C4-2B (cell line): ENCODE results near the gene CPXM1.

Experiments
- CTCF ChIP-seq: fragments of 450-650 bp; conservative IDR thresholded peaks from 2 replicates; pipeline ENCODE4 v1.5.1; 2017; ENCODE audit warnings: mild to moderate bottlenecking
- ZFX ChIP-seq: fragments of 450-650 bp; IDR thresholded peaks from 2 replicates; pipeline ENCODE4 v1.6.1; 2017

- no peak for TF ChIP-seq CTCF
- no peak for TF ChIP-seq ZFX
Observed at GRCh38 chr20:2806351-2806701, 5.9 kb upstream of the CPXM1 start.
